ENCODE measurements around the gene GSDME. TPM values are rescaled to one million over a fixed set of nuclear protein-coding genes. Genes with fewer than 3 reads are reported as not detected.

The GSDME gene
- total and polyA plus RNA-seq, 2 of the 4 experiments (the other 2 are of a cell fraction), result 75.2 to 78.7 TPM

DNA sequence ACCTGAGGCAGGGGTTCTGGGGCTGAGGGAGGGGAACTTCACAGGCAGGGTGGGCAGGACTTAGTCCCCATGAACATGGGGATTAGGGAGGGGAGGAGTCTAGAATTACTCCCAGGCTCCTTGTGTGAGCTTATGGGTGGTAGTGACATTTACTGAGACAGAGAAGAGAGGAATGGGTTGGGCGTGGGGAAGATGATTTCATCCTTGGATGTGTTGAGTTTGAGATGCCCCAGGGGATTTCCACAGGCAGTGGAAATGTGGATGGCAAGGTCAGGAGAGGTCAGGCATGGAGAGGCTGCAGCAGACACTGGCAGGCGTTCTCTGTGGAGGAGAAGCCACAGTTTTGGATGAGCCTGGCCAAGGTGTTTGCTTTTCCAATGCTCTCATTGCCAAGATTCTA, 26.4 kb upstream of the GSDME start:
- no peak overlapping the region for H3K4me3 ChIP-seq (ENCODE audit: insufficient read depth, low read depth, low read length)
- H3K27me3 ChIP-seq (ENCODE audit: control insufficient read depth, insufficient read depth, low read length), result no peaks in the 10 kb centered on the region
- no peak overlapping the region for H3K4ac ChIP-seq (ENCODE audit: low read depth, low read length)
- H3K9ac ChIP-seq (ENCODE audit: low read depth, low read length), result no peak overlapping the region
- H4K8ac ChIP-seq (ENCODE audit: low read depth in 2 of 2, low read length in 2 of 2), result no peak overlapping the region
- in situ Hi-C loops (cut with MboI; ENCODE audit: low sequenced_read_pairs) (no loop called here), intact Hi-C loops (cut with micrococcal nuclease) (no loop called here), dilution Hi-C loops (cut with HindIII; ENCODE audit: low sequenced_read_pairs, unreplicated experiment) (no loop called here)
- H3K18ac ChIP-seq (ENCODE audit: low read depth, low read length), result no peak overlapping the region
- ChIA-PET CTCF (no interaction called here), POLR2A (ENCODE audit: unreplicated experiment) (no interaction called here)
- 0 out of 4 replicates have a peak, but pooled peaks cover 0 to 3% of the 10 kb centered on the region in 2 experiments for H3K79me1 ChIP-seq (ENCODE audit: low read depth in 1 of 2, low read length in 2 of 2)
- H3K4me2 ChIP-seq (ENCODE audit: low read depth, low read length), result no peak overlapping the region
- ATAC-seq (ENCODE audit: low read depth) (no peak), DNase-seq (no peak)
- 92% methylated on average over 1 of the region's 2 CpGs; no CpG with 5 or more reads in 1 of the 2 experiments for WGBS, 2 experiments (ENCODE audit: extremely low coverage in 2 of 2, insufficient read length in 1 of 2)
- no peaks in the 10 kb centered on the region for H3K9me3 ChIP-seq (ENCODE audit: control insufficient read depth, insufficient read depth, low read length)
- peaks cover 19% of the 10 kb centered on the region for H3K9me1 ChIP-seq (ENCODE audit: insufficient read depth, low read length)
- no TSS peak for BruUV-seq (replicated peaks)
- H2AK9ac ChIP-seq (replicated peaks; ENCODE audit: low read depth, low read length, poor library complexity), result no peak overlapping the region
- H2AFZ ChIP-seq (replicated peaks; ENCODE audit: low read length, poor library complexity), result no peak overlapping the region
- H3K4me1 ChIP-seq (ENCODE audit: control insufficient read depth, insufficient read depth, low read length), result peaks cover 13% of the 10 kb centered on the region
- TF ChIP-seq BHLHE40 (IDR thresholded peaks at IDR 0.05; ENCODE audit: low read depth, low read length) (no peak), FOS (IDR thresholded peaks at IDR 0.05; ENCODE audit: low read depth, low read length) (no peak), RAD21 (IDR thresholded peaks at IDR 0.05; ENCODE audit: low read length) (no peak), SMC3 (IDR thresholded peaks at IDR 0.05; ENCODE audit: low read depth, low read length) (no peak), POLR2A (IDR thresholded peaks at IDR 0.05; ENCODE audit: low read depth, low read length) (no peak), CHD1 (IDR thresholded peaks at IDR 0.05; ENCODE audit: low read depth, low read length) (no peak), MAFK (IDR thresholded peaks at IDR 0.05; ENCODE audit: low read depth, low read length) (no peak), MXI1 (IDR thresholded peaks at IDR 0.05; ENCODE audit: borderline replicate concordance, low read depth, low read length) (no peak), NFE2L2 (IDR thresholded peaks at IDR 0.05; ENCODE audit: low read depth, low read length) (no peak), MAZ (IDR thresholded peaks at IDR 0.05; ENCODE audit: borderline replicate concordance, low read depth, low read length) (no peak), CEBPB (IDR thresholded peaks at IDR 0.05; ENCODE audit: low read depth, low read length) (no peak), RCOR1 (IDR thresholded peaks at IDR 0.05; ENCODE audit: insufficient replicate concordance, low read length) (no peak), RFX5 (IDR thresholded peaks at IDR 0.05; ENCODE audit: low read depth, low read length) (no peak)
- TF ChIP-seq, protein P1, sequence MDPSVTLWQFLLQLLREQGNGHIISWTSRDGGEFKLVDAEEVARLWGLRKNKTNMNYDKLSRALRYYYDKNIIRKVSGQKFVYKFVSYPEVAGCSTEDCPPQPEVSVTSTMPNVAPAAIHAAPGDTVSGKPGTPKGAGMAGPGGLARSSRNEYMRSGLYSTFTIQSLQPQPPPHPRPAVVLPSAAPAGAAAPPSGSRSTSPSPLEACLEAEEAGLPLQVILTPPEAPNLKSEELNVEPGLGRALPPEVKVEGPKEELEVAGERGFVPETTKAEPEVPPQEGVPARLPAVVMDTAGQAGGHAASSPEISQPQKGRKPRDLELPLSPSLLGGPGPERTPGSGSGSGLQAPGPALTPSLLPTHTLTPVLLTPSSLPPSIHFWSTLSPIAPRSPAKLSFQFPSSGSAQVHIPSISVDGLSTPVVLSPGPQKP (IDR thresholded peaks at IDR 0.05; ENCODE audit: borderline replicate concordance, low read depth, low read length), result no peak
- TF ChIP-seq, protein P2, sequence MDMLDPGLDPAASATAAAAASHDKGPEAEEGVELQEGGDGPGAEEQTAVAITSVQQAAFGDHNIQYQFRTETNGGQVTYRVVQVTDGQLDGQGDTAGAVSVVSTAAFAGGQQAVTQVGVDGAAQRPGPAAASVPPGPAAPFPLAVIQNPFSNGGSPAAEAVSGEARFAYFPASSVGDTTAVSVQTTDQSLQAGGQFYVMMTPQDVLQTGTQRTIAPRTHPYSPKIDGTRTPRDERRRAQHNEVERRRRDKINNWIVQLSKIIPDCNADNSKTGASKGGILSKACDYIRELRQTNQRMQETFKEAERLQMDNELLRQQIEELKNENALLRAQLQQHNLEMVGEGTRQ (IDR thresholded peaks at IDR 0.05; ENCODE audit: low read depth, low read length), result no peak
- TF ChIP-seq, protein P3, sequence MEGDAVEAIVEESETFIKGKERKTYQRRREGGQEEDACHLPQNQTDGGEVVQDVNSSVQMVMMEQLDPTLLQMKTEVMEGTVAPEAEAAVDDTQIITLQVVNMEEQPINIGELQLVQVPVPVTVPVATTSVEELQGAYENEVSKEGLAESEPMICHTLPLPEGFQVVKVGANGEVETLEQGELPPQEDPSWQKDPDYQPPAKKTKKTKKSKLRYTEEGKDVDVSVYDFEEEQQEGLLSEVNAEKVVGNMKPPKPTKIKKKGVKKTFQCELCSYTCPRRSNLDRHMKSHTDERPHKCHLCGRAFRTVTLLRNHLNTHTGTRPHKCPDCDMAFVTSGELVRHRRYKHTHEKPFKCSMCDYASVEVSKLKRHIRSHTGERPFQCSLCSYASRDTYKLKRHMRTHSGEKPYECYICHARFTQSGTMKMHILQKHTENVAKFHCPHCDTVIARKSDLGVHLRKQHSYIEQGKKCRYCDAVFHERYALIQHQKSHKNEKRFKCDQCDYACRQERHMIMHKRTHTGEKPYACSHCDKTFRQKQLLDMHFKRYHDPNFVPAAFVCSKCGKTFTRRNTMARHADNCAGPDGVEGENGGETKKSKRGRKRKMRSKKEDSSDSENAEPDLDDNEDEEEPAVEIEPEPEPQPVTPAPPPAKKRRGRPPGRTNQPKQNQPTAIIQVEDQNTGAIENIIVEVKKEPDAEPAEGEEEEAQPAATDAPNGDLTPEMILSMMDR (conservative IDR thresholded peaks at IDR 0.05; ENCODE audit: low read depth, low read length), result no peak
- no peak overlapping the region for H4K91ac ChIP-seq (ENCODE audit: insufficient read depth, low read depth, low read length)
- H2BK20ac ChIP-seq (ENCODE audit: low read depth, low read length), result no peak overlapping the region
- no peak overlapping the region for H4K5ac ChIP-seq (ENCODE audit: low read depth, low read length)
- H3K36me3 ChIP-seq (ENCODE audit: control insufficient read depth, insufficient read depth, low read length), result no peaks in the 10 kb centered on the region
- H3K27ac ChIP-seq (ENCODE audit: insufficient read depth, low read length), result no peak overlapping the region
- H4K20me1 ChIP-seq (ENCODE audit: insufficient read depth, low read length), result no peaks in the 10 kb centered on the region
- no peak overlapping the region for H2AK5ac ChIP-seq (ENCODE audit: low read depth, low read length)
- H3K23ac ChIP-seq (ENCODE audit: low read depth, low read length), result no peak overlapping the region
- no peak overlapping the region for H2BK5ac ChIP-seq (ENCODE audit: low read depth, low read length, poor library complexity, severe bottlenecking)
- no peak overlapping the region for H3K56ac ChIP-seq (ENCODE audit: extremely low read depth, insufficient read depth, low read length)
- H2BK15ac ChIP-seq (ENCODE audit: low read depth, low read length), result no peak overlapping the region
- no peak overlapping the region for H3K14ac ChIP-seq (replicated peaks; ENCODE audit: low read depth, low read length)
- H2BK120ac ChIP-seq (ENCODE audit: low read depth, low read length), result no peak overlapping the region
